Pancreas (tissue), 10 donors: Measurements from ENCODE around the gene MAP3K21. TPM values are rescaled to one million over a fixed set of nuclear protein-coding genes. Genes with fewer than 3 reads are reported as not detected.

Source experiments
- ATAC-seq, 4 donors: fragments of 200-7000 bp; cut with Tn5 transposase; one replicate each; pipeline versions ENCODE4 v1.8.0 to v1.9.1; 2020; ENCODE audit warnings: mild to moderate bottlenecking in 4 of 4, moderate library complexity in 4 of 4
- DNase-seq, 6 donors: peaks; one replicate each; pipeline ENCODE4 v3.0.0-alpha.2; 2020
- FAIRE-seq: peaks from 2 replicates; lab custom pipeline; 2012; peaks lifted over from hg19 to GRCh38; lab: Jason Lieb, UNC
- H3K27ac ChIP-seq, 4 donors: fragments of 200-600 bp; sonication (generic); 1 replicate in 3 of 4; 2 replicates in 1 of 4; pipeline versions ENCODE4 v1.5.0 to v1.8.0; 2020
- H3K27me3 ChIP-seq, 4 donors: fragments of 200-600 bp; one replicate each; pipeline ENCODE4 v1.8.0; 2021
- H3K36me3 ChIP-seq, 3 donors: fragments of 200-600 bp; sonication (generic) in 1 of 3; one replicate each; pipeline versions ENCODE4 v1.5.0 to v1.8.0; 2020 to 2021
- H3K4me1 ChIP-seq, 3 donors: fragments of 200-600 bp; one replicate each; pipeline ENCODE4 v1.8.0; 2021
- H3K4me3 ChIP-seq, 4 donors: fragments of 200-600 bp; sonication (generic) in 2 of 4; one replicate each; pipeline versions ENCODE4 v1.5.0 to v1.8.0; 2020 to 2021
- H3K9me3 ChIP-seq, 4 donors: fragments of 200-600 bp; one replicate each; pipeline ENCODE4 v1.8.0; 2021
- WGBS, 2 donors: extraction: QIAGEN DNeasy Blood & Tissue Kit; methylation state at CpG; one replicate each; pipeline ENCODE4 v1.1.7; 2013; 5-methylcytosine and 5-hydroxymethylcytosine counted together
- intact Hi-C, 3 donors: fragments of 100-400 bp; cut with DNase I; formaldehyde crosslinking; loops; one replicate each; pipeline versions ENCODE4 v1.11.1 to v1.14.2; 2022
- polyA plus RNA-seq, 2 donors: library from polyadenylated mRNA; stranded (reverse); fragments of 200-250 nt; gene quantifications; one replicate each; pipeline ENCODE4 v1.2.3, GENCODE V29; 2013
- total RNA-seq, 6 donors: library from RNA; stranded (reverse); fragmentation: NEBNext Ultra II Directional in 4 of 6; extraction: Animal tissue kit (Norgen Biotek cat#: 25700) in 4 of 6; gene quantifications; one replicate each; pipeline versions ENCODE4 v1.2.1 to v1.2.4, GENCODE V29; 2021 to 2023
- TF ChIP-seq, protein P1 (sequence below), 4 donors: fragments of 200-600 bp; sonication (generic) in 3 of 4; IDR thresholded peaks; one replicate each; pipeline versions ENCODE4 v1.5.0 to v1.8.0; 2021; ENCODE audit warnings: antibody characterized with exemption in 4 of 4
- donor health status: healthy with polysubstance abuse.
- donor health status: DM: no; HTN: no; CAD: no; lungs with moderate emphysema.
- donor health status: DM: no; HTN: no; CAD: no.
- donor health status: control.
- donor health status: control.
- donor health status: Bipolar disorder and iron deficiency.
- donor health status: DM: yes; HTN: yes; CAD: no.
- donor health status: DM: no; HTN: no; CAD: no.
- donor health status: DM: no; HTN: no; CAD: no.
- donor health status: DM: yes; HTN: yes; CAD: no.

MAP3K21 gene
- total RNA-seq, result 10 to 100 TPM; 12.6 to 18.8 (median 15.3) TPM
- 10 to 100 TPM in 1 of 2 donors, 1 to 10 TPM in 1; 9.7 to 22.0 TPM for polyA plus RNA-seq

- Histone ChIP-seq H3K9me3 (no peaks in the 10 kb centered on the region), H3K36me3 (no peaks in the 10 kb centered on the region), H3K4me3 (peak within 1 kb of the TSS; percentile 38 to 93 (median 65)), H3K27ac (peak within 1 kb of the TSS; percentile 89 to 95 (median 94)), H3K27me3 (no peaks in the 10 kb centered on the region), H3K4me1 (peaks cover 0 to 34% (median 6%) of the 10 kb centered on the region in 3 donors)
- DNase-seq (no peak), FAIRE-seq (no peak), ATAC-seq (peak; percentile 67 to 79 (median 76))
- intact Hi-C loops, result no loop called here
- 0 to 1% methylated on average over 41 to 68 of the region's 68 CpGs for WGBS, 2 donors
- TF ChIP-seq, protein P1, sequence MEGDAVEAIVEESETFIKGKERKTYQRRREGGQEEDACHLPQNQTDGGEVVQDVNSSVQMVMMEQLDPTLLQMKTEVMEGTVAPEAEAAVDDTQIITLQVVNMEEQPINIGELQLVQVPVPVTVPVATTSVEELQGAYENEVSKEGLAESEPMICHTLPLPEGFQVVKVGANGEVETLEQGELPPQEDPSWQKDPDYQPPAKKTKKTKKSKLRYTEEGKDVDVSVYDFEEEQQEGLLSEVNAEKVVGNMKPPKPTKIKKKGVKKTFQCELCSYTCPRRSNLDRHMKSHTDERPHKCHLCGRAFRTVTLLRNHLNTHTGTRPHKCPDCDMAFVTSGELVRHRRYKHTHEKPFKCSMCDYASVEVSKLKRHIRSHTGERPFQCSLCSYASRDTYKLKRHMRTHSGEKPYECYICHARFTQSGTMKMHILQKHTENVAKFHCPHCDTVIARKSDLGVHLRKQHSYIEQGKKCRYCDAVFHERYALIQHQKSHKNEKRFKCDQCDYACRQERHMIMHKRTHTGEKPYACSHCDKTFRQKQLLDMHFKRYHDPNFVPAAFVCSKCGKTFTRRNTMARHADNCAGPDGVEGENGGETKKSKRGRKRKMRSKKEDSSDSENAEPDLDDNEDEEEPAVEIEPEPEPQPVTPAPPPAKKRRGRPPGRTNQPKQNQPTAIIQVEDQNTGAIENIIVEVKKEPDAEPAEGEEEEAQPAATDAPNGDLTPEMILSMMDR (IDR thresholded peaks at IDR 0.05), result no peak
Measured at GRCh38 chr1:233327651-233328141, at the start of gene MAP3K21. TSS of gene MAP3K21 (plus strand) at chr1:233327724. CDS start at chr1:233328029, 305 bp downstream.

DNA sequence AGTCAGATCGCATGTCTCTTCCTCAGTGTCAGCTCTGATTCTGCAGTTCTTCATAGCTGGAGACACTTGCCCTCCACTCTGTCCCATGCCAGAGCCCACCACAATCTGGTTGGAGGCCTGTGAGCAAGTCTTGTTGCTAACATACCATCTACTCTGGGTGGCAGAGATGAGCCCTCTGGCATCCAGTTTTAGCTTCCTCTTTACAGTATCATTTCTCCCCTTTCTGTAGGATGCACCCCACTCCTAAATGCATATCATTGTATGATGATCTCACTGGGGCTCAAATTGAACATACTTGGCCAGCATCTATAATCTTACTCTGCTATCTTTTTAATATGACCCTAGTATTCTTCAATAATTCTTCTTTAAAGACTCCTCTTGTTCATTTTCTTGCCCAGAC is 48.9 kb upstream of the MAP3K21 start:
- TF ChIP-seq, protein P1 (IDR thresholded peaks at IDR 0.05), result no peak
- no peak overlapping the region for H3K4me3 ChIP-seq
- intact Hi-C loops, result no loop called here
- H3K9me3 ChIP-seq, result no peaks in the 10 kb centered on the region
- 41 to 95% methylated on average over 1 of the region's 1 CpG for WGBS, 2 donors
- H3K27me3 ChIP-seq, result no peaks in the 10 kb centered on the region
- ATAC-seq (no peak), FAIRE-seq (no peak), DNase-seq (no peak)
- no peaks in the 10 kb centered on the region for H3K4me1 ChIP-seq
- H3K36me3 ChIP-seq, result no peaks in the 10 kb centered on the region
- no peak overlapping the region for H3K27ac ChIP-seq

DNA sequence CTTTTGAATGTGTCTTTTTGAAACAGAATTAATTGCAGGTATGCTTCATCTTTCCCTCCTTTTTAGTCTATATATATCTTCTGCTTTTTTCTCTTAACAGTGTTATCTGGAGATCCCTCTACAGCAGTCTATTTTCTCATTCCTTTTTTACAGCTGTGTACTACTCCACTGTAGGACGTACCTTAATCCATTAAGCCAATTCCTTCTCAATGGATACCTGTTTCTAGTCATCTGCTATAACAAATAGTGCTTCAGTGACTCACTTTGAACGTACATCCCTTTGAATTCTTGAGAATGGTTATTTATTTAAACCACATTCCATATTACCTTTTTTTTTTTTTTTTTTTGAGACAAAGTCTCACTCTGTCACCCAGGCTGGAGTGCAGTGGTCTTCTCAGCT is 47.6 kb upstream of the MAP3K21 start:
- intact Hi-C loops, result no loop called here
- WGBS, 2 donors, result 95 to 96% methylated on average over 2 of the region's 2 CpGs
- Histone ChIP-seq H3K27me3 (no peaks in the 10 kb centered on the region), H3K9me3 (no peaks in the 10 kb centered on the region), H3K27ac (no peak overlapping the region), H3K4me3 (no peak overlapping the region), H3K4me1 (no peaks in the 10 kb centered on the region), H3K36me3 (no peaks in the 10 kb centered on the region)
- DNase-seq (no peak), ATAC-seq (no peak), FAIRE-seq (no peak)
- TF ChIP-seq, protein P1 (IDR thresholded peaks at IDR 0.05), result no peak

DNA sequence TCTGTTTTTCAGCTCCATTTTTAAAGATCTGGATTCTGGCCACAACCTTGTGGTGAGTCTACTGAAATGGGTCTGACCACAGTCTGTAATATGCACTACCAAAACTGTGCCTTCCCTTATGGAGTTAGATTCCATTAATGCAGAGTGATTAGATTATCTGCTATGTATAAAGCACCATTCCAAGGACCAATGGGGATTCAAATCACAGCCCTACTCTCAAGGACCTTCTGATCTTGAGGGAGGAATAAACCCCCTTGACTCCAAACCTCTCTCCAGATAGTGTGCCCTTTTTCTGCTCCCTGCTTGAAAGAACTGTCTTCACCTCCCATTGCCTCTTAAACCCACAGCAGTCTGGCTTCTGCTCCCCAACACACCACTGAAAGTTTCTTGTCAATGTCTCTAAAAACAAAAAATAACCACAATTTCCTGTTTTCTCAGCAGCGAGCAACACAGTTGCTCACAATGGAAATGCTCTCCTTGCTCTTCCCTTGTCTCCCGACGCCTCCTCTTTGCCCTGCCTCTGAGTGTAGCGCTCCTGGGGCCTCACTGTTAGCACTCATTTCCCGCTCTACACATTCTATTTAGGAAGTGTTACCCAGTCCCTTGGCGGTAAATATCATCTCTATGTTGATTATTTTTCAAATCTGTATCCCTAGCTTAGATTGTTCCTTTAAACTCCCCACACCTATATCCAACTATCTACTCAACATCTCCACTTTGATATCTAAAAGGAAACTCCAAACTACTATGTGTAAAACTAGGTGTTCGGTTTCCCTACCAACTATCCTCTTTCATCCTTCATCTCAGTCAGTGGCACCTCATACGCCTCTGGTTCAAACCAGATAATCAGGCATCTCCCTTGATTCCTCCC is 45.6 kb upstream of the MAP3K21 start:
- Histone ChIP-seq H3K9me3 (no peaks in the 10 kb centered on the region), H3K4me3 (no peak overlapping the region), H3K4me1 (no peaks in the 10 kb centered on the region), H3K36me3 (no peaks in the 10 kb centered on the region), H3K27me3 (no peaks in the 10 kb centered on the region), H3K27ac (no peak overlapping the region)
- intact Hi-C loops, result no loop called here
- peak in 2 of 4 donors; percentile 14 to 67 for ATAC-seq
- TF ChIP-seq, protein P1 (IDR thresholded peaks at IDR 0.05), result no peak
- DNase-seq, result no peak
- 89 to 91% methylated on average over 8 of the region's 8 CpGs for WGBS, 2 donors
- no peak for FAIRE-seq

DNA sequence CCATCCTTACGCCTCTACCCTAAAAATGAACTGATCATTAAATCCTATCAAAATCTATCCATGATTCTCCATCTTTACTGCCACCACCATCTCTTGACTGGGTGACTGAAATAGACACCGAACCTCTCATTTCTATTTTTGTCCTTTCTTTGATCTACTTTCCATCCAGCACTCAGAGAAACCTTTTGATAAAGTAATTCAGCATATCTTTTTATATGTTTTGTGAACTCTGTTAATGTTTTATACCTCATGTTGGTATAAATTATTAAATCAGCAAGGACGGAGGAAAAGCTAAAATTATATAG is 45.0 kb upstream of the MAP3K21 start:
- TF ChIP-seq, protein P1 (IDR thresholded peaks at IDR 0.05), result no peak
- DNase-seq (no peak), FAIRE-seq (no peak), ATAC-seq (no peak)
- Histone ChIP-seq H3K27me3 (no peaks in the 10 kb centered on the region), H3K9me3 (no peaks in the 10 kb centered on the region), H3K36me3 (no peaks in the 10 kb centered on the region), H3K27ac (no peak overlapping the region), H3K4me3 (no peak overlapping the region), H3K4me1 (no peaks in the 10 kb centered on the region)
- WGBS, 2 donors, result 93 to 94% methylated on average over 3 of the region's 3 CpGs
- intact Hi-C loops, result no loop called here
